NCI-H748 (cell line): ENCODE measurements around the gene MAP2K5.

Experiments
- DNase-seq: peaks from one replicate; lab custom pipeline; 2025; ENCODE audit not compliant: unreplicated experiment; lab: John Stamatoyannopoulos, UW

MAP2K5 gene

GRCh38 chr15:67556976-67557570, 14.6 kb downstream of the MAP2K5 start:
- no peak for DNase-seq

GRCh38 chr15:67558502-67558901, 16.0 kb downstream of the MAP2K5 start:
- DNase-seq = no peak

- peak; percentile 6 for DNase-seq
Observed at GRCh38 chr15:67559158-67559557, 16.7 kb downstream of the MAP2K5 start.

- DNase-seq = no peak
Observed at GRCh38 chr15:67559576-67559975, 17.1 kb downstream of the MAP2K5 start.

- DNase-seq = no peak
Observed at GRCh38 chr15:67560320-67560719, 17.8 kb downstream of the MAP2K5 start.

DNA sequence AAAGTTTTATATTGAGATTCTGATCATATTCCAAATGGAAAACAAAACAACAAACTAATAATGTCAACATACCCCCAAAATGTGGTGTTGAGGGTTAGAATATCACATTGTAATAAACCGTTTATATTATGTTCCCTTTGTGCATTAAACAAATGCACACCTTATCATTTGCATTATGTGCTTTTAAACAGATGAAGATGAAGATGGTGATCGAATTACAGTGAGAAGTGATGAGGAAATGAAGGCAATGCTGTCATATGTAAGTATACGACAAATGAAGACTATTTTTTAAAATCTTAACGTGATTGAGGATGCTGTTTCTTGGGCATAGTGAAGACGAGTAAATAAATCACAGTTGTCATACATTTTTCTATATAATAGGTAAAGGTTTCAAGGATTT, 20.6 kb downstream of the MAP2K5 start:
- DNase-seq = no peak

DNA sequence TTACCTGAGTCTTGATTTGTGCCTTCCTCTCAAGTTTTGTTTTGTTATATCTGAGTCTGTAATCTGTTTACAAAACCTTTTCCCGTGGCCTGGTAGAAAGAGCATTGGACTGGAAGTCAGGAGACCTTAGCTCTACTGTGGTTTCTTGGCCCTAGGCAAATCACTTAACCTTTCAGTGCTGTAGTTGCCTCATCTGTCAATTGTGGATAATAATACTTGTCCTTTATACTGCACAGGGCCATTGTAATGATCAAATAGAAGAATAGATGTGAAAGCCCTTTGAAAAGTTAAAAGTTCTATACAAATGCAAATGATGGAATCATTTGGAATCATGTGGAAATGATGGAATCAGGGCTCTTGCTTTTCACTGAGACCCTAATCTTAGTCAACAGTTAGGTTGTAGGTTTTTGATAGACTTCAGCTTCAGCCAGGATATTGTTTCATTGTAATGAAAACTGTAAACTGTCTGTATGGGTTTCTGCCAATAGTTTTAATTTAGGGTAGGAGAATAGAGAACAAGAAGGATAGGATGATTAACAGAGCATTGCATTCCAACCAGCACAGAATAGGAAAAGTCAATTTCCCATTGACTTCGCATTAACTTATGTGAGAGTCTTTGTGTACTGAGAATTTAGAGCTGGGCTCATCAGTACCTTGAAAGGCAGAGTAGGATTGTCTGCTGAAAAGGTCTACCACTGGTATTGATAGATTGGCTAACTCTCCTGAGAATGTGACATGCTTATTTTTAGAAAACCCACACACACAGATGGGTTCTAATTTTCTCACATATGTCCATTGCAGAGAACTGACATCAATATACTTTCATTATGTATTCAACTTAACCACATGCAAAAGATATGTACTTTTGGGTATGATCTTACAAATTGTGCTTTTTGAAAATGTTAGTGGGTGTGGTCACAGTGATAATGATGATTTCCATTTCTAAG, 21.8 kb downstream of the MAP2K5 start:
- no peak for DNase-seq

DNA sequence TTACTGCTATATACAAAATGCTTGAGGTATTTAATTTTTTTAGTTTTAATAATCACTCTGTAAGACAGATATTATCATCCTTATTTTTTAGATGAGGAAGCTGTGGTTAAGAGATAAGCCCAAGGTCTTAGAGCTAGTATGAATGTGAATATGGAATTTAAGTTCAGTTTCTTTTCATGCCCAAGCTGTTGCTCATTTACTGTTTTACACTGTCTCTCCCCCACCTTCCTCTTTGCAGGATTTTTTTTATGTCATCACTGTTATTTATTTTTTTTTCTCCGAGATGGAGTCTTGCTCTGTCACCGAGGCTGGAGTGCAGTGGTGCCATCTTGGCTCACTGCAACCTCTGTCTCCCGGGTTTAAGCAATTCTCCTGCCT, 22.5 kb downstream of the MAP2K5 start:
- no peak for DNase-seq

- DNase-seq = no peak
Observed at GRCh38 chr15:67569668-67570067, 27.2 kb downstream of the MAP2K5 start.

- DNase-seq = no peak
Observed at GRCh38 chr15:67570875-67571647, 28.6 kb downstream of the MAP2K5 start.

DNA sequence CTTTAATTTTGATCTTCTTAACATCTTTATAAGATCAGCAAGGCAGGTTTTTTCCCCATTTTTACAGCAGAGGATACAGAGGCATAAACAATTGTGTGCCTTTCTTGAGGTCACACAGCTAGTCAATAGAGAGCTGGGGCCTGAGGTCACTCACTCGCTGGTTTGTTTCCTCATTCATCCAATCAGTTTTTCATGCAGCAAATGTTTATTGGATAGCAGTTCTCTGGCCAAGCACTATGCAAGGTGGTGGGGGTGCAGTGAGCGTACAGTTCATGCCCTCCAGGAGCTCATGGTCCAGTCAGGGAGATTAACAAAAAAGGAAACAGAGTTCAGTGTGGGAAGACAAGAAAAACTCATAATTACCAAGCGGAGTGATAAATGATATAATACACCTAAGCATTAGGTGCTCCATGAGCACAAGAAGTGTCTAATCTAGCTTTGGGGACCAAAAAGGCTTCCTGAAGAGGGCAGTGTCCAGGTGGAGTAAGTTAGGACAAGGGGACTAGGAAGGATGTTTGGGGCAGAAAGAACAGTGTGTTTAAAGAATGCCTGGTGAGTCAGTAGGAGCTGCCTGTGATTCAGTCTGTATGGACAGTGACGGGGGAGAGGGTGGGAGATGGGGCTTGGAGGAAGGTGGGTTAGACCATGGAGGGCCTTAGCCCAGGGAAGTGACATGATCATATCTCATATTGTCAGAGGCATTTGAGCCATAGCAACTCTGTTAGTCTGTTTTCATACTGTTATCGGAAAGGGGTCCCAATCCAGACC, 29.3 kb downstream of the MAP2K5 start:
- no peak for DNase-seq

- no peak for DNase-seq
Observed at GRCh38 chr15:67573194-67573593, 30.7 kb downstream of the MAP2K5 start.

- no peak for DNase-seq
Observed at GRCh38 chr15:67575039-67575502, 32.6 kb downstream of the MAP2K5 start.

DNA sequence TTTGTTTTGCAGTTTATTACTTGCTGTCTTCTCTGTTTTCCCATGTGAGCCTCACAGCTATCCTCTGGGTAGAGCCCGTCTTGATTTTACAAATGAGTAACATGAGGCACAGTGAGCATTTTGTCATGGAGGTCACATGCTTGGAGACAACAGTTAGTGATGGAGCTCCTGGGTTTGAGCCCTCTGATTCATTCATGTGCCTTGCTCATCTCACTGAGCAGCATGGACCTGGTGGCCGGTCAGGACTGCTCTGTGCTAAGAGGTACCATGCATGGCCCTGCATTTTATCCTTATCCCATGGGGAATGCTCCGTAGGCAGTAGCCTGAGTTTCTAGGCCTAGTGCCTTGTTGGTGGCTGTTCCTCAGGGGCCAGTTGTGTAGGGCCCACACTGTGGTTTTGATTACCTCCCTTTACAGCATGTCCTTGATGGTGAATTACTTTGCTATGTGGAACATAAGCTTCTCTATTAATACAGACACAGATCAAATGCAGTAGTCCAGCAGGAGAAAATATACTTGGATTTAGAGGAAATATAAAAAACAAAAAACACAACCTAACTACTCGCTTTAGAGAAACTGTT, 35.6 kb downstream of the MAP2K5 start:
- no peak for DNase-seq

DNA sequence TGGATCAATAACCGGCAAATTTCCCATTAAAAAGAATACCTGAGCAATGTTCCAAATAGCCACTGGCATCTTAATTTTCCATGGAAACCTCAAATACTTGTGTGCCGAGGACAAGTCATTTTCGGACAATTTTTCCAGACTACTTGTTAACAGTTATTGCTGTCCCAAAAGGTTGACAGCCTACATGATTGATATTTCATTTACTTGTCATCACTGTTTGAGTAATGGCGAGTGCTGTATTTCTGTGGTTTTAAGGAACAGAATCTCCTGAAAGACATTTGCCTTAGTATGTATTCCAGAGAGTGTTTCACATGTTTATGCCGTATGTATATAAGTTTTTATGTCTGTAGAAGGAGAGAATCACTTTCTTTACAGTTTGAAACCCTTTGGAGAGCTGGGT, 36.7 kb downstream of the MAP2K5 start:
- no peak for DNase-seq

- DNase-seq = peak; percentile 36
Observed at GRCh38 chr15:67579967-67580366, 37.5 kb downstream of the MAP2K5 start.

GRCh38 chr15:67584157-67584556, 41.7 kb downstream of the MAP2K5 start:
- DNase-seq = no peak

GRCh38 chr15:67585681-67586080, 43.2 kb downstream of the MAP2K5 start:
- DNase-seq = no peak

DNA sequence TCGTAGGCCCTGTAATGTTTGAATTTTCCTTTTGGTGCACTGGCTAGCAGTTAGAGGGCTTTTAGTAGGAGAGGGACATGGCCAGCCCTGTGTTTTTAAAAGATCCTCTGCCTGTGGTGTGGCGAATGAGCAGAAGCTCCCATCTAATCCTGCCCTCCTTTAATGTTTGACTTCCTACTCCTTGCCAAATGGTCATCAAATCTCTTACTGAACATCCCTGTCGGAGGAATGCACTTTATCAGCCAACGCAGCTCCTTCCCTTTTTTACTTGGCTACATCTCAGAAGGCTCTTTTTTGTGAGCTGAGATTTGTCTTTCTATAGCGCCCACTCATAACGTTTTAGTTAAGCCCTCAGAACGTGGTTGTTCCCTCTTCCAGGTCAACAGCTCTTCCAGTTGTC, 44.8 kb downstream of the MAP2K5 start:
- DNase-seq = no peak

DNA sequence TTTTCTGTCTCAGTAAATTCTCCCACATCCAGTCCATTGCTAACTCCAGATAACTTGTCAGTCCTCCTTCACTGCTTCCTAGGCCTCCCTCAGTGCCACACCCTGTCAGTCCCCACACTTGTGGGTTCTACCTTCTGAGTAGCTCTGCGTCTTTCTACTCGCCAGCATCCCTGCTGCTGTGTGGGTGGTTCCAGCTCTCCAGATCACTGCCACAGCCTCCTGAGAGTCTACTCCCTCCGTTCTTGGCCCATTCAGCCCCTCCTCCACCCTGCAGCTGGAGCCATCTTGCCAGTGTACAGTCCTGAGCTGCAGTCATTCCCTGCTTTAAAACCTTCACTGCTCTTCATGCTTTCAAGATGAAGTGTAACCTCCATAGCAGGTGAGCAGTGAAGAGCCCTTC, 45.3 kb downstream of the MAP2K5 start:
- no peak for DNase-seq

- DNase-seq = no peak
Observed at GRCh38 chr15:67590191-67590590, 47.7 kb downstream of the MAP2K5 start.
